HepG2 (cell line): ENCODE measurements around the gene CLDN18. TPM values are rescaled to one million over a fixed set of nuclear protein-coding genes. Genes with fewer than 3 reads are reported as not detected.

Experiments
- ATAC-seq: fragments of 200-7000 bp; cut with Tn5 transposase; 3 replicates; pipeline ENCODE4 v1.9.1; 2020; ENCODE audit warnings: mild to moderate bottlenecking, moderate library complexity
- BruUV-seq: library from RNA; stranded (reverse); fragments of 400-500 nt; replicated peaks from 2 replicates; lab custom pipeline; 2021; lab: Mats Ljungman, UMichigan
- CTCF ChIA-PET: fragments of 300-600 bp; formaldehyde crosslinking; extraction: SDS; loops from one replicate; lab custom pipeline; 2021; ENCODE audit warnings: low total read pairs, inconsistent platforms, low intra/inter-chr PET ratio; lab: Yijun Ruan, JAX
- POLR2A ChIA-PET: fragments of 350-600 bp; sonication (Branson Sonifier 250); formaldehyde crosslinking; loops from one replicate; lab custom pipeline; 2020; ENCODE audit warnings: antibody characterized with exemption, inconsistent platforms; lab: Yijun Ruan, JAX
- DNase-seq: peaks from one replicate; pipeline ENCODE4 v3.0.0-alpha.2; 2015; ENCODE audit warnings: low spot score
- FAIRE-seq: peaks from 3 replicates; lab custom pipeline; 2011; peaks lifted over from hg19 to GRCh38; lab: Jason Lieb, UNC
- H2AFZ ChIP-seq: one replicate; pipeline ENCODE4 v1.6.1; 2011; ENCODE audit warnings: low read length, inconsistent platforms
- H3K27ac ChIP-seq: fragments of 300-600 bp; 3 replicates; pipeline ENCODE4 v1.8.0; 2011; ENCODE audit warnings: mixed run types, mild to moderate bottlenecking, mixed read lengths, low read length, inconsistent platforms; ENCODE audit not compliant: insufficient read depth; ENCODE audit errors: extremely low read length
- H3K27me3 ChIP-seq, 2 experiments: fragments of 200-600 bp in 1 of 2; 2 replicates in 1 of 2; 3 replicates in 1 of 2; pipeline versions ENCODE4 v1.6.0 to v1.8.0; 2011; ENCODE audit warnings: low read length in 2 of 2, mild to moderate bottlenecking in 2 of 2, moderate library complexity in 2 of 2, inconsistent platforms in 1 of 2; ENCODE audit not compliant: insufficient read depth in 2 of 2, control insufficient read depth in 1 of 2
- H3K36me3 ChIP-seq, 2 experiments: fragments of 200-600 bp in 1 of 2; replicated peaks in 1 of 2; 2 replicates in 1 of 2; 3 replicates in 1 of 2; pipeline versions ENCODE4 v1.5.1 to v1.8.0; 2011; ENCODE audit warnings: low read length in 2 of 2, inconsistent platforms in 1 of 2; ENCODE audit not compliant: insufficient read depth in 2 of 2, control insufficient read depth in 1 of 2
- H3K4me1 ChIP-seq: 2 replicates; pipeline ENCODE4 v1.5.1; 2012; ENCODE audit warnings: low read length, inconsistent platforms; ENCODE audit not compliant: insufficient read depth
- H3K4me2 ChIP-seq: 2 replicates; pipeline ENCODE4 v1.6.0; 2011; ENCODE audit warnings: low read depth, low read length, inconsistent platforms
- H3K4me3 ChIP-seq, 3 experiments: fragments of 200-600 bp in 1 of 3; sonication (generic), shearing (Covaris generic) in 1 of 3; replicated peaks in 1 of 3; 2 replicates each; pipeline ENCODE4 v1.5.1; 2011 to 2016; ENCODE audit warnings: low read length in 3 of 3, inconsistent platforms in 2 of 3, low read depth in 2 of 3, mild to moderate bottlenecking in 2 of 3, control low read depth in 1 of 3, mixed read lengths in 1 of 3; ENCODE audit not compliant: insufficient read depth in 1 of 3
- H3K79me2 ChIP-seq: one replicate; pipeline ENCODE4 v1.6.1; 2011; ENCODE audit warnings: low read length, inconsistent platforms; ENCODE audit not compliant: insufficient read depth
- H3K9ac ChIP-seq: 2 replicates; pipeline ENCODE4 v1.6.0; 2011; ENCODE audit warnings: mild to moderate bottlenecking, low read depth, low read length, inconsistent platforms; ENCODE audit not compliant: insufficient read depth
- H3K9me3 ChIP-seq: 2 replicates; pipeline ENCODE4 v1.5.1; 2012; ENCODE audit warnings: mild to moderate bottlenecking, low read length
- H4K20me1 ChIP-seq: 2 replicates; pipeline ENCODE4 v1.6.0; 2011; ENCODE audit warnings: inconsistent platforms, mild to moderate bottlenecking, low read length, moderate library complexity; ENCODE audit not compliant: insufficient read depth
- CREB1 ChIP-seq, 2 experiments: fragments of 450-650 bp in 1 of 2; IDR thresholded peaks; 2 replicates each; pipeline ENCODE4 v1.6.1; 2016 to 2017; ENCODE audit warnings: control low read depth in 1 of 2, mild to moderate bottlenecking in 1 of 2, missing compliant biosample characterization in 1 of 2, missing genetic modification characterization in 1 of 2
- DNMT1 ChIP-seq: sonication (generic); formaldehyde crosslinking; IDR thresholded peaks from 2 replicates; pipeline ENCODE4 v1.5.1; 2020; ENCODE audit warnings: mild to moderate bottlenecking, missing genetic modification reagents
- LCORL ChIP-seq, 2 experiments: fragments of 450-650 bp in 1 of 2; sonication (generic) in 1 of 2; formaldehyde crosslinking in 1 of 2; IDR thresholded peaks; 2 replicates each; pipeline versions ENCODE4 v1.5.0 to v1.6.1; 2017 to 2020; ENCODE audit warnings: antibody characterized with exemption in 1 of 2, missing genetic modification reagents in 1 of 2
- MATR3 ChIP-seq: sonication (generic); formaldehyde crosslinking; IDR thresholded peaks from 2 replicates; pipeline ENCODE4 v1.4.0; 2020; ENCODE audit warnings: missing genetic modification reagents
- PITX1 ChIP-seq: sonication (generic); formaldehyde crosslinking; IDR thresholded peaks from 2 replicates; pipeline ENCODE4 v1.5.1; 2020; ENCODE audit warnings: mild to moderate bottlenecking, missing genetic modification reagents
- REL ChIP-seq: sonication (generic); formaldehyde crosslinking; conservative IDR thresholded peaks from 2 replicates; pipeline ENCODE4 v1.8.0; 2022; ENCODE audit warnings: mild to moderate bottlenecking, missing genetic modification reagents, moderate library complexity
- RFX5 ChIP-seq: IDR thresholded peaks from 2 replicates; pipeline ENCODE4 v1.6.1; 2011; ENCODE audit warnings: low read depth, low read length, improper control_type of control experiment
- ZFYVE20 ChIP-seq: sonication (generic); formaldehyde crosslinking; IDR thresholded peaks from 2 replicates; pipeline ENCODE4 v1.8.0; 2023; ENCODE audit warnings: low read depth, mild to moderate bottlenecking, moderate library complexity, missing genetic modification reagents, borderline replicate concordance
- ZMAT3 ChIP-seq: sonication (generic); formaldehyde crosslinking; conservative IDR thresholded peaks from 2 replicates; pipeline ENCODE4 v1.7.0; 2021; ENCODE audit warnings: missing genetic modification reagents
- ZZZ3 ChIP-seq: sonication (generic); formaldehyde crosslinking; IDR thresholded peaks from 2 replicates; pipeline ENCODE4 v1.4.0; 2020; ENCODE audit warnings: missing genetic modification reagents, mild to moderate bottlenecking, borderline replicate concordance
- WGBS: methylation state at CpG from one replicate; pipeline ENCODE4 v1.1.6; 2017; ENCODE audit warnings: low lambda C conversion rate; 5-methylcytosine and 5-hydroxymethylcytosine counted together
- in situ Hi-C: cut with HindIII; loops from 2 replicates; pipeline ENCODE4 v1.10.0; 2017; ENCODE audit warnings: low pct_unique_long_range_greater_than_20kb; ENCODE audit not compliant: extremely low pct_ligation_motif_present
- intact Hi-C: fragments of 100-400 bp; cut with micrococcal nuclease; formaldehyde crosslinking; loops from one replicate; pipeline ENCODE4 v1.10.0; 2022; ENCODE audit not compliant: unreplicated experiment
- polyA plus RNA-seq, 8 experiments: library from polyadenylated mRNA; depleted of rRNA in 3 of 8; stranded (reverse) in 7 of 8; unstranded in 1 of 8; fragments of >200 nt; fragmentation: Illumina TruSeq in 4 of 8; extraction: Trizol in 4 of 8; gene quantifications; 2 replicates each; pipeline versions ENCODE4 v1.2.1 to v1.2.3, GENCODE V29; 2011 to 2016; ENCODE audit warnings: low read depth in 4 of 8, missing spikeins in 1 of 8, mixed read lengths in 1 of 8; ENCODE audit not compliant: insufficient read depth in 1 of 8
- total RNA-seq, 5 experiments: library from RNA; depleted of rRNA; stranded (reverse); fragments of >200 nt; fragmentation: Illumina TruSeq; extraction: Trizol; gene quantifications; 2 replicates each; pipeline ENCODE4 v1.2.3, GENCODE V29; 2016; ENCODE audit warnings: low read depth in 1 of 5
- TF ChIP-seq, protein P1 (sequence below): sonication (generic); formaldehyde crosslinking; IDR thresholded peaks from 2 replicates; pipeline ENCODE4 v1.5.0; 2020; ENCODE audit warnings: missing genetic modification reagents
- TF ChIP-seq, protein P2 (sequence below): sonication (generic); formaldehyde crosslinking; IDR thresholded peaks from 2 replicates; pipeline ENCODE4 v1.8.0; 2022; ENCODE audit warnings: low read depth, missing genetic modification reagents

Gene CLDN18
- total and polyA plus RNA-seq, 2 of the 13 experiments (the other 11 are each of a cell fraction or from before 2014, with no cell fraction given): not detected

DNA sequence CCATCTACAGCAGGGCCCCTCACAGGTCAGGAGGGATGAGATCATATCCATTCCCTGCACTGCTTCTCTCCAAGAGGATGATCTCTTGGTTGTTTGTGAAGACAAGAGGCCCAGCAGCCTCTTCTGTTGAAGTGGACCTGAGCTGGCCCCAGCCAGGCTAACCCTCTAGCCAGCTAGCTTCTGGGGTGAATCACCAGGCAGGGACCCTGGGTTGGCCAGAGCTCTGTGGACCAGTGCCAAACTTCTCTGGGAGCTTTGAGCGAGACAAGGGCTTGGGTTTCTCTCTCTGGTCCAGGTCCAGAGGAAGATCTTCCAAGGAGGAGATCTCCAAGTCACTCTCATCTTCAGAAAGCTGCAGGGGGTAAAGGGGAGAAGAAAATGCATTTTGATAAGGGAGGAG is 52.7 kb downstream of the CLDN18 start:
- no TSS peak for BruUV-seq
- intact Hi-C loops: no loop called here
- Histone ChIP-seq H3K4me3 (no peak overlapping the region), H3K27ac (no peak overlapping the region), H3K79me2 (no peaks in the 10 kb centered on the region), H3K27me3 (no peaks in the 10 kb centered on the region), H3K9ac (no peak overlapping the region), H3K4me1 (no peaks in the 10 kb centered on the region), H4K20me1 (no peaks in the 10 kb centered on the region), H3K36me3 (no peaks in the 10 kb centered on the region), H3K4me2 (no peak overlapping the region), H2AFZ (no peak overlapping the region), H3K9me3 (no peaks in the 10 kb centered on the region)
- in situ Hi-C loops: no loop called here
- ChIA-PET POLR2A (no interaction called here), CTCF (no interaction called here)
- DNase-seq: no peak
- no peak for ATAC-seq
- TF ChIP-seq LCORL (IDR thresholded peaks at IDR 0.05): no peak
- TF ChIP-seq LCORL (CRISPR knock-in tag; IDR thresholded peaks at IDR 0.05): no peak
- TF ChIP-seq MATR3 (CRISPR knock-in tag): no peak
- no peak for TF ChIP-seq ZMAT3 (CRISPR knock-in tag)
- TF ChIP-seq, protein P1, sequence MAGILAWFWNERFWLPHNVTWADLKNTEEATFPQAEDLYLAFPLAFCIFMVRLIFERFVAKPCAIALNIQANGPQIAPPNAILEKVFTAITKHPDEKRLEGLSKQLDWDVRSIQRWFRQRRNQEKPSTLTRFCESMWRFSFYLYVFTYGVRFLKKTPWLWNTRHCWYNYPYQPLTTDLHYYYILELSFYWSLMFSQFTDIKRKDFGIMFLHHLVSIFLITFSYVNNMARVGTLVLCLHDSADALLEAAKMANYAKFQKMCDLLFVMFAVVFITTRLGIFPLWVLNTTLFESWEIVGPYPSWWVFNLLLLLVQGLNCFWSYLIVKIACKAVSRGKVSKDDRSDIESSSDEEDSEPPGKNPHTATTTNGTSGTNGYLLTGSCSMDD: no peak
- no peak for TF ChIP-seq ZZZ3 (CRISPR knock-in tag)
- no peak for TF ChIP-seq REL (CRISPR knock-in tag)
- no peak for TF ChIP-seq PITX1 (CRISPR knock-in tag)
- no peak for TF ChIP-seq RFX5
- no peak for TF ChIP-seq DNMT1 (CRISPR knock-in tag)
- no peak for FAIRE-seq
- 80% methylated on average over 1 of the region's 1 CpG for WGBS

DNA sequence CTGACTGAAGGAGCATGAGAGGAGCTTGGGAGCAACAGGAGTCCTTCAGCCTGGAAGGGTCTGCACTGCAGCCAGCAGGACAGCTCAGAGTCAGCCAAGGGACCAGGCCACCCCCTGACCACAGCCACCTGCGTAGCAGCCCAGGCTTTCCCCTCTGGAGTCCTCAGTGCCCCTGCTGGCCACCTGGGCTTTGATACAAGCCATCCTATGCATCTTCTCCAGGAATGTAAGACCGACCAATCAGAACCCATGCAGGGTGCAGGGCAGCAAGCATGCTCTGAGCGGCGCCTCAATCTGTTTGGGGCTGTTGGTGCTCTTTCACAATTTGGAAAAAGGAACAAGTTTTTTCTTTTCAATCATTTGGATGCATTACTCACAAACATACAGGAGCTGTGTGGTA is 53.5 kb downstream of the CLDN18 start:
- intact Hi-C loops: no loop called here
- no peaks in the 10 kb centered on the region for H3K79me2 ChIP-seq
- in situ Hi-C loops: no loop called here
- H3K27ac ChIP-seq: no peak overlapping the region
- ChIA-PET CTCF (no interaction called here), POLR2A (no interaction called here)
- no peaks in the 10 kb centered on the region for H3K9me3 ChIP-seq
- H3K4me1 ChIP-seq: no peaks in the 10 kb centered on the region
- no peaks in the 10 kb centered on the region for H3K27me3 ChIP-seq
- ATAC-seq (peak; percentile 35; the same call in 1 of the 3 replicates), DNase-seq (no peak), FAIRE-seq (no peak)
- no peak overlapping the region for H3K9ac ChIP-seq
- H3K4me2 ChIP-seq: no peak overlapping the region
- no peaks in the 10 kb centered on the region for H4K20me1 ChIP-seq
- no peak overlapping the region for H3K4me3 ChIP-seq
- no peaks in the 10 kb centered on the region for H3K36me3 ChIP-seq
- no peak overlapping the region for H2AFZ ChIP-seq
- WGBS: 84% methylated on average over 3 of the region's 4 CpGs
- no TSS peak for BruUV-seq
- TF ChIP-seq, protein P2, sequence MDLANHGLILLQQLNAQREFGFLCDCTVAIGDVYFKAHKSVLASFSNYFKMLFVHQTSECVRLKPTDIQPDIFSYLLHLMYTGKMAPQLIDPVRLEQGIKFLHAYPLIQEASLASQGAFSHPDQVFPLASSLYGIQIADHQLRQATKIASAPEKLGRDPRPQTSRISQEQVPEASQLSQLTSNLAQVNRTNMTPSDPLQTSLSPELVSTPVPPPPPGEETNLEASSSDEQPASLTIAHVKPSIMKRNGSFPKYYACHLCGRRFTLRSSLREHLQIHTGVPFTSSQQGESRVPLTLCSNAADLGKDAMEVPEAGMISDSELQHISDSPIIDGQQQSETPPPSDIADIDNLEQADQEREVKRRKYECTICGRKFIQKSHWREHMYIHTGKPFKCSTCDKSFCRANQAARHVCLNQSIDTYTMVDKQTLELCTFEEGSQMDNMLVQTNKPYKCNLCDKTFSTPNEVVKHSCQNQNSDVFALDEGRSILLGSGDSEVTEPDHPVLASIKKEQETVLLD (CRISPR knock-in tag): no peak
- TF ChIP-seq ZFYVE20 (CRISPR knock-in tag): no peak
- no peak for TF ChIP-seq CREB1 (IDR thresholded peaks at IDR 0.05)
- TF ChIP-seq CREB1 (CRISPR knock-in tag; IDR thresholded peaks at IDR 0.05): no peak
